Stimulated activated naive CD4-positive, alpha-beta T cell treated with Interleukin-2 at 50 U/mL for 16 hours (primary cell): ENCODE data around the gene EMP1.

Experiments used
- DNase-seq: peaks from one replicate; lab custom pipeline; 2025; lab: John Stamatoyannopoulos, UW

Gene EMP1

GRCh38 chr12:13173012-13173932, 23.3 kb upstream of the EMP1 start:
- DNase-seq, result peak; percentile 22

GRCh38 chr12:13175499-13175898, 21.0 kb upstream of the EMP1 start:
- no peak for DNase-seq

GRCh38 chr12:13176256-13176655, 20.3 kb upstream of the EMP1 start:
- DNase-seq, result no peak

GRCh38 chr12:13177373-13177772, 19.2 kb upstream of the EMP1 start:
- DNase-seq, result no peak

- no peak for DNase-seq
Measured at GRCh38 chr12:13177906-13178305, 18.6 kb upstream of the EMP1 start.

GRCh38 chr12:13178568-13179210, 17.8 kb upstream of the EMP1 start:
- no peak for DNase-seq

- DNase-seq, result peak; percentile 54
Measured at GRCh38 chr12:13179211-13180074, 17.1 kb upstream of the EMP1 start.

- DNase-seq, result no peak
Measured at GRCh38 chr12:13181375-13182070, 15.0 kb upstream of the EMP1 start.

GRCh38 chr12:13182881-13183280, 13.6 kb upstream of the EMP1 start:
- no peak for DNase-seq

- no peak for DNase-seq
Measured at GRCh38 chr12:13183620-13184019, 12.9 kb upstream of the EMP1 start.

- no peak for DNase-seq
Measured at GRCh38 chr12:13186302-13186701, 10.2 kb upstream of the EMP1 start.

GRCh38 chr12:13187399-13187798, 9.1 kb upstream of the EMP1 start:
- DNase-seq, result no peak

- no peak for DNase-seq
Measured at GRCh38 chr12:13189264-13189663, 7.3 kb upstream of the EMP1 start.

- DNase-seq, result no peak
Measured at GRCh38 chr12:13190275-13190674, 6.3 kb upstream of the EMP1 start.

GRCh38 chr12:13192719-13193118, 3.8 kb upstream of the EMP1 start:
- DNase-seq, result no peak

- no peak for DNase-seq
Measured at GRCh38 chr12:13193505-13194231, 2.9 kb upstream of the EMP1 start.

GRCh38 chr12:13194401-13195110, 2.0 kb upstream of the EMP1 start:
- DNase-seq, result no peak

- no peak for DNase-seq
Measured at GRCh38 chr12:13195250-13195649, 1.3 kb upstream of the EMP1 start.

GRCh38 chr12:13195785-13196129, 769 bp upstream of the EMP1 start:
- no peak for DNase-seq

GRCh38 chr12:13197032-13197431, 506 bp downstream of the EMP1 start:
- no peak for DNase-seq
